Hippocampal formation (tissue), 2 donors: ENCODE results near the gene ADORA2A.
"Not testable (repeated sequence)": the region's sequence is repeated elsewhere in the genome, so short reads cannot be mapped to it uniquely, and the experiment has no call there.

ENCODE experiments used
- DNase-seq, 2 donors: peaks; one replicate each; lab custom pipeline; 2025; lab: John Stamatoyannopoulos, UW

Gene ADORA2A

GRCh38 chr22:24489011-24489410 is 61.6 kb downstream of the ADORA2A start:
- no peak for DNase-seq

GRCh38 chr22:24489434-24489833 is 62.0 kb downstream of the ADORA2A start:
- not testable (repeated sequence) for DNase-seq
